ENCODE data around the gene ABHD14A. TPM values are rescaled to one million over a fixed set of nuclear protein-coding genes. Genes with fewer than 3 reads are reported as not detected.

The ABHD14A gene
- total RNA-seq, 6 experiments from 2014 or later = 10.5 to 13.2 (median 11.0) TPM

DNA sequence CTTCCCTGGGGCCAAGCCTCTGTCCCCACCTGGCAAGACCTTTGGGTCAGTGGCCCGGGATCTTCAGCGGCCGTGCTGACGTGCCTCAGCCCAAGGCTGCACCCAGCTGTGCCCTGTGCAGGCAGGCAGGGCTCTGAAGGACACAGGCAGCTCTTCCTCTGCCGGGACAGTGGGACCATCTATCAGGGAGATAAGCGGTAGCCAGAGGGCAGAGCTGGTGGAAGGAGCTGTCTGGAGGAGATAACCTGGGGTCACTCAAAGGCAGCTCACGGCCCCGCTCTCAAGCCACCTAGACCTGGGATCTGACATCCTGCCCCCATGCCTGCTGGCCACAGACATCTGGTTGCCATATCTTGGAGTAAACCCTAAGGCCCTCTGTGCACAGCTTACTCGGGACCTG is 54.2 kb downstream of the ABHD14A start:
- Mint-ChIP-seq H3K27me3 (ENCODE audit: insufficient read depth) (no peaks in the 10 kb centered on the region; the same call in 1 of the 2 replicates), H3K9me3 (peaks cover 20% of the 10 kb centered on the region), H3K4me3 (no peak overlapping the region), H3K27ac (no peak overlapping the region), H3K4me1 (ENCODE audit: low read depth) (peaks cover 6% of the 10 kb centered on the region; the same call in 1 of the 2 replicates), H3K36me3 (ENCODE audit: low read depth) (no peaks in the 10 kb centered on the region)
- DNase-seq = no peak
- TF ChIP-seq, protein P1, sequence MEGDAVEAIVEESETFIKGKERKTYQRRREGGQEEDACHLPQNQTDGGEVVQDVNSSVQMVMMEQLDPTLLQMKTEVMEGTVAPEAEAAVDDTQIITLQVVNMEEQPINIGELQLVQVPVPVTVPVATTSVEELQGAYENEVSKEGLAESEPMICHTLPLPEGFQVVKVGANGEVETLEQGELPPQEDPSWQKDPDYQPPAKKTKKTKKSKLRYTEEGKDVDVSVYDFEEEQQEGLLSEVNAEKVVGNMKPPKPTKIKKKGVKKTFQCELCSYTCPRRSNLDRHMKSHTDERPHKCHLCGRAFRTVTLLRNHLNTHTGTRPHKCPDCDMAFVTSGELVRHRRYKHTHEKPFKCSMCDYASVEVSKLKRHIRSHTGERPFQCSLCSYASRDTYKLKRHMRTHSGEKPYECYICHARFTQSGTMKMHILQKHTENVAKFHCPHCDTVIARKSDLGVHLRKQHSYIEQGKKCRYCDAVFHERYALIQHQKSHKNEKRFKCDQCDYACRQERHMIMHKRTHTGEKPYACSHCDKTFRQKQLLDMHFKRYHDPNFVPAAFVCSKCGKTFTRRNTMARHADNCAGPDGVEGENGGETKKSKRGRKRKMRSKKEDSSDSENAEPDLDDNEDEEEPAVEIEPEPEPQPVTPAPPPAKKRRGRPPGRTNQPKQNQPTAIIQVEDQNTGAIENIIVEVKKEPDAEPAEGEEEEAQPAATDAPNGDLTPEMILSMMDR (IDR thresholded peaks at IDR 0.05) = no peak

DNA sequence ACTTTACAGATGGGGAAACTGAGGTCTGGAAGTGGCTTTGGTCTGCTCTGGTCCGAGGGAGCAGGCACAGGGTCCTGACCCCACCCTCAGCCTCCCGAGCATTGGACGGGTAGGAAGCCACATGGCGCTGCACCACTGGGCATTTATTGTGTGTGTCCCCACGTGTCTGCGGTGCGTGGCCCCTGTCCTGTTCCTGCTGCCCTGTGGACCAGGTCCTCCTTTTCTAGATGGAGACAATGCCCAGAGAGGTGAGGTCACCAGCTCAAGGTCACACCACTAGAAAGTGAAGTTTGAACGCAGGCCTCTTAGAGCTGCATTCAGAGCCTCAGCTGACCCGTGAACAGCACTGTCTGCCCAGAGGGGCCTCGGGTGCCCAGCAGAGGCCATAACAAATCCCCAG is 54.7 kb downstream of the ABHD14A start:
- peaks cover 20% of the 10 kb centered on the region for H3K9me3 Mint-ChIP-seq
- peaks cover 6% of the 10 kb centered on the region; the same call in 1 of the 2 replicates for H3K4me1 Mint-ChIP-seq (ENCODE audit: low read depth)
- no peak for DNase-seq
- no peaks in the 10 kb centered on the region for H3K36me3 Mint-ChIP-seq (ENCODE audit: low read depth)
- H3K4me3 Mint-ChIP-seq = no peak overlapping the region
- TF ChIP-seq, protein P1 (IDR thresholded peaks at IDR 0.05) = no peak
- no peaks in the 10 kb centered on the region; the same call in 1 of the 2 replicates for H3K27me3 Mint-ChIP-seq (ENCODE audit: insufficient read depth)
- H3K27ac Mint-ChIP-seq = no peak overlapping the region

Other genes starting within 250 kb of the ABHD14A start
- gene IQCF6, start 195.8 kb upstream of the ABHD14A start, total RNA-seq (2021; fragmentation: NEBNext Ultra II Directional; extraction: Animal tissue kit (Norgen Biotek cat#: 25700)) = not detected
- gene IQCF2, start 113.4 kb upstream of the ABHD14A start, total RNA-seq (2021; fragmentation: NEBNext Ultra II Directional; extraction: Animal tissue kit (Norgen Biotek cat#: 25700)) = not detected
- gene IQCF5, start 99.5 kb upstream of the ABHD14A start, total RNA-seq (2021; fragmentation: NEBNext Ultra II Directional; extraction: Animal tissue kit (Norgen Biotek cat#: 25700)) = not detected
- gene IQCF1, start 71.7 kb upstream of the ABHD14A start, total RNA-seq (2021; fragmentation: NEBNext Ultra II Directional; extraction: Animal tissue kit (Norgen Biotek cat#: 25700)) = not detected
- 10 to 100 TPM; 30.0 to 36.6 (median 32.5) TPM for gene RRP9, start 33.2 kb upstream of the ABHD14A start, total RNA-seq (2021; fragmentation: NEBNext Ultra II Directional; extraction: Animal tissue kit (Norgen Biotek cat#: 25700))
- gene PARP3, start 32.7 kb upstream of the ABHD14A start, total RNA-seq (2021; fragmentation: NEBNext Ultra II Directional; extraction: Animal tissue kit (Norgen Biotek cat#: 25700)) = 10 to 100 TPM; 13.7 to 20.1 (median 17.1) TPM
- under 1 TPM in 2 of 6 experiments, not detected in 4; 0.07 to 0.10 TPM for gene GPR62, start 19.7 kb upstream of the ABHD14A start, total RNA-seq (2021; fragmentation: NEBNext Ultra II Directional; extraction: Animal tissue kit (Norgen Biotek cat#: 25700))
- gene PCBP4, start 7.6 kb upstream of the ABHD14A start, total RNA-seq (2021; fragmentation: NEBNext Ultra II Directional; extraction: Animal tissue kit (Norgen Biotek cat#: 25700)) = 100 to 1,000 TPM in 5 of 6 experiments, 10 to 100 TPM in 1; 98.6 to 128 (median 110) TPM
- gene ABHD14B, start 1.0 kb upstream of the ABHD14A start, total RNA-seq (2021; fragmentation: NEBNext Ultra II Directional; extraction: Animal tissue kit (Norgen Biotek cat#: 25700)) = 10 to 100 TPM; 29.6 to 39.3 (median 33.9) TPM
- gene ACY1, start 8.5 kb downstream of the ABHD14A start, total RNA-seq (2021; fragmentation: NEBNext Ultra II Directional; extraction: Animal tissue kit (Norgen Biotek cat#: 25700)) = 10 to 100 TPM; 40.0 to 49.2 (median 41.5) TPM
- 1,000 to 10,000 TPM; 1,011 to 1,270 (median 1,111) TPM for gene RPL29, start 20.8 kb downstream of the ABHD14A start, total RNA-seq (2021; fragmentation: NEBNext Ultra II Directional; extraction: Animal tissue kit (Norgen Biotek cat#: 25700))
- 10 to 100 TPM; 31.7 to 43.3 (median 37.4) TPM for gene DUSP7, start 81.5 kb downstream of the ABHD14A start, total RNA-seq (2021; fragmentation: NEBNext Ultra II Directional; extraction: Animal tissue kit (Norgen Biotek cat#: 25700))
- gene POC1A, start 179.4 kb downstream of the ABHD14A start, total RNA-seq (2021; fragmentation: NEBNext Ultra II Directional; extraction: Animal tissue kit (Norgen Biotek cat#: 25700)) = 10 to 100 TPM; 11.0 to 21.3 (median 20.5) TPM
- 10 to 100 TPM; 31.5 to 39.1 (median 35.1) TPM for gene ALAS1, start 223.1 kb downstream of the ABHD14A start, total RNA-seq (2021; fragmentation: NEBNext Ultra II Directional; extraction: Animal tissue kit (Norgen Biotek cat#: 25700))

All from HFFc6 (cell line).